ENCODE data around the gene CABP4. TPM values are rescaled to one million over a fixed set of nuclear protein-coding genes. Genes with fewer than 3 reads are reported as not detected.

CABP4 gene
- total RNA-seq, 1 donor, result not detected

GRCh38 chr11:67452141-67452952 lies 2.8 kb upstream of the CABP4 start, which contains the start of gene GPR152:
TSS of gene GPR152 (minus strand) at chr11:67452729. CDS start at chr11:67452724, 5 bp downstream.
- Histone ChIP-seq H4K20me1 (ENCODE audit: insufficient read depth, low read length) (no peaks in the 10 kb centered on the region), H3K27ac (ENCODE audit: low read depth, low read length) (no peak within 1 kb of the TSS), H3K4me2 (ENCODE audit: insufficient read depth, low read length) (no peak within 1 kb of the TSS), H3K4me1 (ENCODE audit: insufficient read depth, low read length) (no peaks in the 10 kb centered on the region), H3K36me3 (ENCODE audit: insufficient read depth, low read length) (no peaks in the 10 kb centered on the region), H3K27me3 (ENCODE audit: insufficient read depth, low read length) (peaks cover 3% of the 10 kb centered on the region), H3K79me2 (ENCODE audit: insufficient read depth, low read length) (no peaks in the 10 kb centered on the region), H3K9me3 (ENCODE audit: low read depth, low read length) (no peaks in the 10 kb centered on the region), H2AFZ (ENCODE audit: low read length) (no peak within 1 kb of the TSS), H3K4me3 (ENCODE audit: insufficient read depth, low read length) (no peak within 1 kb of the TSS)
- peak; percentile 80 for DNase-seq (ENCODE audit: insufficient read length, low spot score, missing footprints)
- TF ChIP-seq CTCF (IDR thresholded peaks at IDR 0.05; ENCODE audit: extremely low read depth, low read depth, low read length), result no peak

- Histone ChIP-seq H3K4me3 (ENCODE audit: insufficient read depth, low read length) (no peak overlapping the region), H3K36me3 (ENCODE audit: insufficient read depth, low read length) (no peaks in the 10 kb centered on the region), H3K4me1 (ENCODE audit: insufficient read depth, low read length) (no peaks in the 10 kb centered on the region), H3K79me2 (ENCODE audit: insufficient read depth, low read length) (no peaks in the 10 kb centered on the region), H4K20me1 (ENCODE audit: insufficient read depth, low read length) (no peaks in the 10 kb centered on the region), H3K27ac (ENCODE audit: low read depth, low read length) (no peak overlapping the region), H3K4me2 (ENCODE audit: insufficient read depth, low read length) (no peak overlapping the region), H2AFZ (ENCODE audit: low read length) (no peak overlapping the region), H3K9me3 (ENCODE audit: low read depth, low read length) (no peaks in the 10 kb centered on the region), H3K27me3 (ENCODE audit: insufficient read depth, low read length) (peaks cover 3% of the 10 kb centered on the region)
- TF ChIP-seq CTCF (IDR thresholded peaks at IDR 0.05; ENCODE audit: extremely low read depth, low read depth, low read length), result no peak
- peak; percentile 83 for DNase-seq (ENCODE audit: insufficient read length, low spot score, missing footprints)
Observed at GRCh38 chr11:67453816-67454732, 1.1 kb upstream of the CABP4 start.

DNA sequence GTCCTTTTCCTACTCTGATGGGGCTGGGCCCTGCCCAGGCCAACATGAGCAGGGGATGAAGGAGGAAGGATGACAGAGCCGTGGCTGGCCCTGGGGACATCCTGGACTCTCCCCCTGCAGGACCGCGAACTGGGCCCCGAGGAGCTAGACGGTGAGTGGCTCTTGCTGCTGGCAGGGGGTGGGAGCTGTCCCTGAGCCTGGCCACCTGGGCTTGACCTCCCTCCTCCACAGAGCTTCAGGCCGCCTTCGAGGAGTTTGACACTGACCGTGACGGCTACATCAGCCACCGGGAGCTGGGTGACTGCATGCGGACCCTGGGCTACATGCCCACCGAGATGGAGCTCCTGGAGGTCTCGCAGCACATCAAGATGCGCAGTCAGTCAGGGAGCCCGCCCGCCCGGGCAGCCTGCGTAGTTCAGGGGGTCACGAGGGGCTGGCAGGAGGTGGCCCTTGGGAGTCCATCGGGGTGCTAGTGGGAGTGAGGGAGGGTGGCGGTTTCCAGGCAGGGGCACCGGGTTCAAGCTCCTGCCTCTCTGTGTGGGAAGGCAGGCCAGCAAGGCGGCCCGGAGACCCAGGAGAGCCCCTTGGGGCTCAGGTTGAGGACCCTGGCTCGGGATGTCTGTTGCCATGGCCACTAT lies 1.0 kb downstream of the CABP4 start:
- no peaks in the 10 kb centered on the region for H3K36me3 ChIP-seq (ENCODE audit: insufficient read depth, low read length)
- no peak for TF ChIP-seq CTCF (IDR thresholded peaks at IDR 0.05; ENCODE audit: extremely low read depth, low read depth, low read length)
- H3K27ac ChIP-seq (ENCODE audit: low read depth, low read length), result no peak overlapping the region

More for the DNA sequence above, 1.0 kb downstream of the CABP4 start:
- H2AFZ ChIP-seq (ENCODE audit: low read length), result no peak overlapping the region
- no peak overlapping the region for H3K4me2 ChIP-seq (ENCODE audit: insufficient read depth, low read length)
- H3K4me3 ChIP-seq (ENCODE audit: insufficient read depth, low read length), result no peak overlapping the region
- H3K79me2 ChIP-seq (ENCODE audit: insufficient read depth, low read length), result no peaks in the 10 kb centered on the region
- H3K9me3 ChIP-seq (ENCODE audit: low read depth, low read length), result no peaks in the 10 kb centered on the region
- H3K4me1 ChIP-seq (ENCODE audit: insufficient read depth, low read length), result no peaks in the 10 kb centered on the region
- H3K27me3 ChIP-seq (ENCODE audit: insufficient read depth, low read length), result peaks cover 2% of the 10 kb centered on the region
- H4K20me1 ChIP-seq (ENCODE audit: insufficient read depth, low read length), result no peaks in the 10 kb centered on the region
- DNase-seq (ENCODE audit: insufficient read length, low spot score, missing footprints), result peak; percentile 69

Data from osteoblast (primary cell).